Fibroblast of villous mesenchyme (primary cell): Measurements from ENCODE around the gene NAPA. TPM values are rescaled to one million over a fixed set of nuclear protein-coding genes. Genes with fewer than 3 reads are reported as not detected.

Experiments
- DNase-seq: peaks from one replicate; pipeline ENCODE4 v3.0.0-alpha.2; 2010; ENCODE audit warnings: low read depth
- H3K4me3 ChIP-seq: 2 replicates; pipeline ENCODE4 v1.5.1; 2011; ENCODE audit warnings: low read depth, mild to moderate bottlenecking, low read length
- CTCF ChIP-seq: IDR thresholded peaks from 2 replicates; pipeline ENCODE4 v1.5.1; 2012; ENCODE audit warnings: low read depth, mild to moderate bottlenecking, low read length; ENCODE audit not compliant: insufficient read depth
- total RNA-seq: library from RNA; depleted of rRNA; stranded (reverse); fragments of >200 nt; gene quantifications from 2 replicates; pipeline ENCODE4 v1.2.3, GENCODE V29; 2012

The NAPA gene
- total RNA-seq, 1 donor: 72.5 TPM

GRCh38 chr19:47444388-47444821, 70.5 kb downstream of the NAPA start:
- no peak overlapping the region for H3K4me3 ChIP-seq
- no peak for DNase-seq
- no peak for TF ChIP-seq CTCF

- DNase-seq: no peak
- TF ChIP-seq CTCF: no peak
- H3K4me3 ChIP-seq: no peak overlapping the region
Measured at GRCh38 chr19:47443331-47443730, 71.5 kb downstream of the NAPA start.

GRCh38 chr19:47438793-47439220, 76.1 kb downstream of the NAPA start:
- no peak for DNase-seq
- TF ChIP-seq CTCF: no peak
- no peak overlapping the region for H3K4me3 ChIP-seq

Other genes with a start within 250 kb of the NAPA start
- gene INAFM1, start 240.2 kb downstream of the NAPA start, total RNA-seq: 2.6 and 4.2 TPM in 2 replicates
- 0.32 and 0.43 TPM in 2 replicates for gene C5AR1, start 205.2 kb downstream of the NAPA start, total RNA-seq
- gene C5AR2, start 182.9 kb downstream of the NAPA start, total RNA-seq: under 0.01 TPM in 1 of 2 replicates, not detected in the other
- 12.2 and 13.4 TPM in 2 replicates for gene DHX34, start 165.7 kb downstream of the NAPA start, total RNA-seq
- gene MEIS3, start 95.5 kb downstream of the NAPA start, total RNA-seq: 38.0 and 60.6 TPM in 2 replicates
- gene SLC8A2, start 43.2 kb downstream of the NAPA start, total RNA-seq: not detected in 2 replicates
- gene KPTN, start 30.8 kb downstream of the NAPA start, total RNA-seq: 2.6 and 3.9 TPM in 2 replicates
- under 0.01 TPM in 2 replicates for gene ZNF541, start 58.1 kb upstream of the NAPA start, total RNA-seq
- 3.0 and 5.2 TPM in 2 replicates for gene BICRA, start 94.1 kb upstream of the NAPA start, total RNA-seq
- 144 and 166 TPM in 2 replicates for gene EHD2, start 198.4 kb upstream of the NAPA start, total RNA-seq
- gene NOP53, start 230.5 kb upstream of the NAPA start, total RNA-seq: 35.0 and 49.0 TPM in 2 replicates